ENCODE results near the gene CLNS1A. TPM values are rescaled to one million over a fixed set of nuclear protein-coding genes. Genes with fewer than 3 reads are reported as not detected.

CLNS1A gene
- total RNA-seq, 1 experiment from 2014 or later, result 147 TPM

DNA sequence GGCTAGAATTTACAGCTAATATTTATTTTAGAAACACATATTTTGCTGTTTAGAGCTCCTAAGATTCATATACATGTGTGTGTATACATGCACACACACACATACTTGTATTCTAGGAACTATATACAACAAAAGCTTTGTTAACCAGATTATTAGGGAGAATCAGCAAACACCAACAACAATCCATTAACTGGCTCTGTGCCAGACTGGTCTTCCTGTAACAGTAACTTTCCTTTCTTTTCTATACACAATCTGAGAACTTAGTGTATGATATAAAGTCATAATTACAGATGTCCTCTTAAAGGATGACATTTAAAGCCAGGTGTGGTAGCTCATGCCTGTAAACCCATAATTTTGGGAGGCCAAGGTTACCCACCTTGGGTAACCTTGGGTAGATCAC lies 49.5 kb upstream of the CLNS1A start:
- DNase-seq (ENCODE audit: low spot score) (no peak), ATAC-seq (no peak)
- ChIA-PET POLR2A (no interaction called here), CTCF (no interaction called here)
- no peaks in the 10 kb centered on the region for H3K4me1 Mint-ChIP-seq
- peaks cover 58% of the 10 kb centered on the region for H3K36me3 Mint-ChIP-seq
- H3K4me3 Mint-ChIP-seq, result no peak overlapping the region
- TF ChIP-seq, protein P1, sequence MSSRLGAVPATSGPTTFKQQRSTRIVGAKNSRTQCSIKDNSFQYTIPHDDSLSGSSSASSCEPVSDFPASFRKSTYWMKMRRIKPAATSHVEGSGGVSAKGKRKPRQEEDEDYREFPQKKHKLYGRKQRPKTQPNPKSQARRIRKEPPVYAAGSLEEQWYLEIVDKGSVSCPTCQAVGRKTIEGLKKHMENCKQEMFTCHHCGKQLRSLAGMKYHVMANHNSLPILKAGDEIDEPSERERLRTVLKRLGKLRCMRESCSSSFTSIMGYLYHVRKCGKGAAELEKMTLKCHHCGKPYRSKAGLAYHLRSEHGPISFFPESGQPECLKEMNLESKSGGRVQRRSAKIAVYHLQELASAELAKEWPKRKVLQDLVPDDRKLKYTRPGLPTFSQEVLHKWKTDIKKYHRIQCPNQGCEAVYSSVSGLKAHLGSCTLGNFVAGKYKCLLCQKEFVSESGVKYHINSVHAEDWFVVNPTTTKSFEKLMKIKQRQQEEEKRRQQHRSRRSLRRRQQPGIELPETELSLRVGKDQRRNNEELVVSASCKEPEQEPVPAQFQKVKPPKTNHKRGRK (CRISPR knock-in tag; IDR thresholded peaks at IDR 0.05; ENCODE audit: borderline replicate concordance), result no peak
- TF ChIP-seq, protein P2, sequence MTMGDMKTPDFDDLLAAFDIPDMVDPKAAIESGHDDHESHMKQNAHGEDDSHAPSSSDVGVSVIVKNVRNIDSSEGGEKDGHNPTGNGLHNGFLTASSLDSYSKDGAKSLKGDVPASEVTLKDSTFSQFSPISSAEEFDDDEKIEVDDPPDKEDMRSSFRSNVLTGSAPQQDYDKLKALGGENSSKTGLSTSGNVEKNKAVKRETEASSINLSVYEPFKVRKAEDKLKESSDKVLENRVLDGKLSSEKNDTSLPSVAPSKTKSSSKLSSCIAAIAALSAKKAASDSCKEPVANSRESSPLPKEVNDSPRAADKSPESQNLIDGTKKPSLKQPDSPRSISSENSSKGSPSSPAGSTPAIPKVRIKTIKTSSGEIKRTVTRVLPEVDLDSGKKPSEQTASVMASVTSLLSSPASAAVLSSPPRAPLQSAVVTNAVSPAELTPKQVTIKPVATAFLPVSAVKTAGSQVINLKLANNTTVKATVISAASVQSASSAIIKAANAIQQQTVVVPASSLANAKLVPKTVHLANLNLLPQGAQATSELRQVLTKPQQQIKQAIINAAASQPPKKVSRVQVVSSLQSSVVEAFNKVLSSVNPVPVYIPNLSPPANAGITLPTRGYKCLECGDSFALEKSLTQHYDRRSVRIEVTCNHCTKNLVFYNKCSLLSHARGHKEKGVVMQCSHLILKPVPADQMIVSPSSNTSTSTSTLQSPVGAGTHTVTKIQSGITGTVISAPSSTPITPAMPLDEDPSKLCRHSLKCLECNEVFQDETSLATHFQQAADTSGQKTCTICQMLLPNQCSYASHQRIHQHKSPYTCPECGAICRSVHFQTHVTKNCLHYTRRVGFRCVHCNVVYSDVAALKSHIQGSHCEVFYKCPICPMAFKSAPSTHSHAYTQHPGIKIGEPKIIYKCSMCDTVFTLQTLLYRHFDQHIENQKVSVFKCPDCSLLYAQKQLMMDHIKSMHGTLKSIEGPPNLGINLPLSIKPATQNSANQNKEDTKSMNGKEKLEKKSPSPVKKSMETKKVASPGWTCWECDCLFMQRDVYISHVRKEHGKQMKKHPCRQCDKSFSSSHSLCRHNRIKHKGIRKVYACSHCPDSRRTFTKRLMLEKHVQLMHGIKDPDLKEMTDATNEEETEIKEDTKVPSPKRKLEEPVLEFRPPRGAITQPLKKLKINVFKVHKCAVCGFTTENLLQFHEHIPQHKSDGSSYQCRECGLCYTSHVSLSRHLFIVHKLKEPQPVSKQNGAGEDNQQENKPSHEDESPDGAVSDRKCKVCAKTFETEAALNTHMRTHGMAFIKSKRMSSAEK (CRISPR knock-in tag; IDR thresholded peaks at IDR 0.05; ENCODE audit: borderline replicate concordance), result no peak
- TF ChIP-seq JUN (CRISPR knock-in tag; IDR thresholded peaks at IDR 0.05), result no peak
- no peak for TF ChIP-seq FOXK1 (CRISPR knock-in tag; IDR thresholded peaks at IDR 0.05)
- no peak for TF ChIP-seq ELF4 (CRISPR knock-in tag; IDR thresholded peaks at IDR 0.05; ENCODE audit: low read depth)
- TF ChIP-seq, protein P3, sequence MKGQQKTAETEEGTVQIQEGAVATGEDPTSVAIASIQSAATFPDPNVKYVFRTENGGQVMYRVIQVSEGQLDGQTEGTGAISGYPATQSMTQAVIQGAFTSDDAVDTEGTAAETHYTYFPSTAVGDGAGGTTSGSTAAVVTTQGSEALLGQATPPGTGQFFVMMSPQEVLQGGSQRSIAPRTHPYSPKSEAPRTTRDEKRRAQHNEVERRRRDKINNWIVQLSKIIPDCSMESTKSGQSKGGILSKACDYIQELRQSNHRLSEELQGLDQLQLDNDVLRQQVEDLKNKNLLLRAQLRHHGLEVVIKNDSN (CRISPR knock-in tag; IDR thresholded peaks at IDR 0.05), result no peak
- TF ChIP-seq HMGA2 (CRISPR knock-in tag; IDR thresholded peaks at IDR 0.05), result no peak
- TF ChIP-seq SP1 (CRISPR knock-in tag; conservative IDR thresholded peaks at IDR 0.05), result no peak
- H3K27me3 Mint-ChIP-seq (ENCODE audit: low read depth), result no peaks in the 10 kb centered on the region
- no peaks in the 10 kb centered on the region for H3K9me3 Mint-ChIP-seq
- H3K27ac Mint-ChIP-seq, result no peak overlapping the region

DNA sequence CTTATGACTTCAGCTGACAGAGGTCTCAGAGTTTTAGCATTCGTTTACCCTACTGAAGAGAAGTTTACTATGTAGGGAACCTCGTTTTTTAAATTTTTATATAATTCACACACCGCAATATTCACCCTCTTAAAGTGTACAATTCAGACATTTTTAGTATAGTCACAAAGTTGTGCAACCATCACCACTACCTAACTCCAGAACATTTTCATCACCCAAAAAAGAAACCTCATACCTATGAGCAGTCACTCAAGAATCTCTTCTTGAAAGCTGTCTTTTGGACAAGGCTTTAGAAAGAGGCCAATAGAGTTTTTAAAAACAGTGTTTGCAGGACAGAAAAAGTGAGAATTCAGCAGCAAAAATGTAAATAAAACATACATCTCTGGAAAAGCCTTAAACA lies 39.5 kb upstream of the CLNS1A start:
- CTCF ChIA-PET, result no interaction called here
- no peak for TF ChIP-seq TP53 (CRISPR knock-in tag; IDR thresholded peaks at IDR 0.05)
- no peak for TF ChIP-seq ZNF232 (CRISPR knock-in tag; IDR thresholded peaks at IDR 0.05)
- TF ChIP-seq OVOL2 (CRISPR knock-in tag; IDR thresholded peaks at IDR 0.05; ENCODE audit: borderline replicate concordance), result no peak
- no peak for TF ChIP-seq EMX1 (CRISPR knock-in tag; IDR thresholded peaks at IDR 0.05)
- TF ChIP-seq ZNF671 (CRISPR knock-in tag; IDR thresholded peaks at IDR 0.05), result no peak
- TF ChIP-seq, protein P4, sequence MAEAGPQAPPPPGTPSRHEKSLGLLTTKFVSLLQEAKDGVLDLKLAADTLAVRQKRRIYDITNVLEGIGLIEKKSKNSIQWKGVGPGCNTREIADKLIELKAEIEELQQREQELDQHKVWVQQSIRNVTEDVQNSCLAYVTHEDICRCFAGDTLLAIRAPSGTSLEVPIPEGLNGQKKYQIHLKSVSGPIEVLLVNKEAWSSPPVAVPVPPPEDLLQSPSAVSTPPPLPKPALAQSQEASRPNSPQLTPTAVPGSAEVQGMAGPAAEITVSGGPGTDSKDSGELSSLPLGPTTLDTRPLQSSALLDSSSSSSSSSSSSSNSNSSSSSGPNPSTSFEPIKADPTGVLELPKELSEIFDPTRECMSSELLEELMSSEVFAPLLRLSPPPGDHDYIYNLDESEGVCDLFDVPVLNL (CRISPR knock-in tag; IDR thresholded peaks at IDR 0.05; ENCODE audit: borderline replicate concordance, low read depth), result no peak
- TF ChIP-seq, protein P5, sequence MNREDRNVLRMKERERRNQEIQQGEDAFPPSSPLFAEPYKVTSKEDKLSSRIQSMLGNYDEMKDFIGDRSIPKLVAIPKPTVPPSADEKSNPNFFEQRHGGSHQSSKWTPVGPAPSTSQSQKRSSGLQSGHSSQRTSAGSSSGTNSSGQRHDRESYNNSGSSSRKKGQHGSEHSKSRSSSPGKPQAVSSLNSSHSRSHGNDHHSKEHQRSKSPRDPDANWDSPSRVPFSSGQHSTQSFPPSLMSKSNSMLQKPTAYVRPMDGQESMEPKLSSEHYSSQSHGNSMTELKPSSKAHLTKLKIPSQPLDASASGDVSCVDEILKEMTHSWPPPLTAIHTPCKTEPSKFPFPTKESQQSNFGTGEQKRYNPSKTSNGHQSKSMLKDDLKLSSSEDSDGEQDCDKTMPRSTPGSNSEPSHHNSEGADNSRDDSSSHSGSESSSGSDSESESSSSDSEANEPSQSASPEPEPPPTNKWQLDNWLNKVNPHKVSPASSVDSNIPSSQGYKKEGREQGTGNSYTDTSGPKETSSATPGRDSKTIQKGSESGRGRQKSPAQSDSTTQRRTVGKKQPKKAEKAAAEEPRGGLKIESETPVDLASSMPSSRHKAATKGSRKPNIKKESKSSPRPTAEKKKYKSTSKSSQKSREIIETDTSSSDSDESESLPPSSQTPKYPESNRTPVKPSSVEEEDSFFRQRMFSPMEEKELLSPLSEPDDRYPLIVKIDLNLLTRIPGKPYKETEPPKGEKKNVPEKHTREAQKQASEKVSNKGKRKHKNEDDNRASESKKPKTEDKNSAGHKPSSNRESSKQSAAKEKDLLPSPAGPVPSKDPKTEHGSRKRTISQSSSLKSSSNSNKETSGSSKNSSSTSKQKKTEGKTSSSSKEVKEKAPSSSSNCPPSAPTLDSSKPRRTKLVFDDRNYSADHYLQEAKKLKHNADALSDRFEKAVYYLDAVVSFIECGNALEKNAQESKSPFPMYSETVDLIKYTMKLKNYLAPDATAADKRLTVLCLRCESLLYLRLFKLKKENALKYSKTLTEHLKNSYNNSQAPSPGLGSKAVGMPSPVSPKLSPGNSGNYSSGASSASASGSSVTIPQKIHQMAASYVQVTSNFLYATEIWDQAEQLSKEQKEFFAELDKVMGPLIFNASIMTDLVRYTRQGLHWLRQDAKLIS (CRISPR knock-in tag; IDR thresholded peaks at IDR 0.05; ENCODE audit: borderline replicate concordance), result no peak
- no peak for TF ChIP-seq ZNF219 (CRISPR knock-in tag; IDR thresholded peaks at IDR 0.05; ENCODE audit: borderline replicate concordance)
- TF ChIP-seq SP1 (CRISPR knock-in tag; conservative IDR thresholded peaks at IDR 0.05), result no peak
- TF ChIP-seq, protein P6, sequence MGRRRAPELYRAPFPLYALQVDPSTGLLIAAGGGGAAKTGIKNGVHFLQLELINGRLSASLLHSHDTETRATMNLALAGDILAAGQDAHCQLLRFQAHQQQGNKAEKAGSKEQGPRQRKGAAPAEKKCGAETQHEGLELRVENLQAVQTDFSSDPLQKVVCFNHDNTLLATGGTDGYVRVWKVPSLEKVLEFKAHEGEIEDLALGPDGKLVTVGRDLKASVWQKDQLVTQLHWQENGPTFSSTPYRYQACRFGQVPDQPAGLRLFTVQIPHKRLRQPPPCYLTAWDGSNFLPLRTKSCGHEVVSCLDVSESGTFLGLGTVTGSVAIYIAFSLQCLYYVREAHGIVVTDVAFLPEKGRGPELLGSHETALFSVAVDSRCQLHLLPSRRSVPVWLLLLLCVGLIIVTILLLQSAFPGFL (CRISPR knock-in tag; IDR thresholded peaks at IDR 0.05; ENCODE audit: borderline replicate concordance), result no peak
- no peak for TF ChIP-seq GTF2I (CRISPR knock-in tag; conservative IDR thresholded peaks at IDR 0.05)
- TF ChIP-seq ZNF121 (CRISPR knock-in tag; IDR thresholded peaks at IDR 0.05), result no peak
- TF ChIP-seq, protein P7, sequence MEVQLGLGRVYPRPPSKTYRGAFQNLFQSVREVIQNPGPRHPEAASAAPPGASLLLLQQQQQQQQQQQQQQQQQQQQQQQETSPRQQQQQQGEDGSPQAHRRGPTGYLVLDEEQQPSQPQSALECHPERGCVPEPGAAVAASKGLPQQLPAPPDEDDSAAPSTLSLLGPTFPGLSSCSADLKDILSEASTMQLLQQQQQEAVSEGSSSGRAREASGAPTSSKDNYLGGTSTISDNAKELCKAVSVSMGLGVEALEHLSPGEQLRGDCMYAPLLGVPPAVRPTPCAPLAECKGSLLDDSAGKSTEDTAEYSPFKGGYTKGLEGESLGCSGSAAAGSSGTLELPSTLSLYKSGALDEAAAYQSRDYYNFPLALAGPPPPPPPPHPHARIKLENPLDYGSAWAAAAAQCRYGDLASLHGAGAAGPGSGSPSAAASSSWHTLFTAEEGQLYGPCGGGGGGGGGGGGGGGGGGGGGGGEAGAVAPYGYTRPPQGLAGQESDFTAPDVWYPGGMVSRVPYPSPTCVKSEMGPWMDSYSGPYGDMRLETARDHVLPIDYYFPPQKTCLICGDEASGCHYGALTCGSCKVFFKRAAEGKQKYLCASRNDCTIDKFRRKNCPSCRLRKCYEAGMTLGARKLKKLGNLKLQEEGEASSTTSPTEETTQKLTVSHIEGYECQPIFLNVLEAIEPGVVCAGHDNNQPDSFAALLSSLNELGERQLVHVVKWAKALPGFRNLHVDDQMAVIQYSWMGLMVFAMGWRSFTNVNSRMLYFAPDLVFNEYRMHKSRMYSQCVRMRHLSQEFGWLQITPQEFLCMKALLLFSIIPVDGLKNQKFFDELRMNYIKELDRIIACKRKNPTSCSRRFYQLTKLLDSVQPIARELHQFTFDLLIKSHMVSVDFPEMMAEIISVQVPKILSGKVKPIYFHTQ (CRISPR knock-in tag; IDR thresholded peaks at IDR 0.05), result no peak
- DNase-seq (ENCODE audit: low spot score) (no peak), ATAC-seq (no peak)
- no peak overlapping the region for H3K27ac Mint-ChIP-seq
- H3K27me3 Mint-ChIP-seq (ENCODE audit: low read depth), result no peaks in the 10 kb centered on the region
- no peaks in the 10 kb centered on the region for H3K4me1 Mint-ChIP-seq
- H3K36me3 Mint-ChIP-seq, result peaks cover 62% of the 10 kb centered on the region
- H3K4me3 Mint-ChIP-seq, result no peak overlapping the region
- no peaks in the 10 kb centered on the region for H3K9me3 Mint-ChIP-seq
- POLR2A ChIA-PET, result no interaction called here

Measured in WTC11 (cell line).